ENCODE measurements around the gene TREX2.

The TREX2 gene

DNA sequence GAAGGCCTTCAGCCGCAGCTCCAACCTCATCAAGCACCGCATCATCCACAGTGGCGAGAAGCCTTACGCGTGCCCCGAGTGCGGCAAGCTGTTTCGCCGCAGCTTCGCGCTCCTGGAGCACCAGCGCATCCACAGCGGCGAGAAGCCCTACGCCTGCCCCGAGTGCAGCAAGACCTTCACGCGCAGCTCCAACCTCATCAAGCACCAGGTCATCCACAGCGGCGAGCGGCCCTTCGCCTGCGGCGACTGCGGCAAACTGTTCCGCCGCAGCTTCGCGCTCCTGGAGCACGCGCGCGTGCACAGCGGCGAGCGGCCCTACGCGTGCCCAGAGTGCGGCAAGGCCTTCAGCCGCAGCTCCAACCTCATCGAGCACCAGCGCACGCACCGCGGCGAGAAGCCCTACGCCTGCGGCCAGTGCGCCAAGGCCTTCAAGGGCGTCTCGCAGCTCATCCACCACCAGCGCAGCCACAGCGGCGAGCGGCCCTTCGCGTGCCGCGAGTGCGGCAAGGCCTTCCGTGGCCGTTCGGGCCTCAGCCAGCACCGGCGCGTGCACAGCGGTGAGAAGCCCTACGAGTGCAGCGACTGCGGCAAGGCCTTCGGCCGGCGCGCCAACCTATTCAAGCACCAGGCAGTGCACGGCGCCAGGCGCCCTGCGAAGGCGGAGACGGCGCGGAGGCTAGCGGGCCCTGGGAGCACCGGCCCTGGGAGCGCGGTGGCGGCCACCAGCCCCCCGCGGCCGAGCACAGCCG, 24.8 kb downstream of the TREX2 start:
- Histone ChIP-seq H3K27ac (no peak overlapping the region), H3K9me3 (peaks cover 0 to 4% (median 0%) of the 10 kb centered on the region in 3 donors), H3K4me3 (no peak overlapping the region), H3K4me1 (no peaks in the 10 kb centered on the region), H3K27me3 (no peaks in the 10 kb centered on the region), H3K36me3 (no peaks in the 10 kb centered on the region)
- DNase-seq, result no peak
- TF ChIP-seq, protein P1, sequence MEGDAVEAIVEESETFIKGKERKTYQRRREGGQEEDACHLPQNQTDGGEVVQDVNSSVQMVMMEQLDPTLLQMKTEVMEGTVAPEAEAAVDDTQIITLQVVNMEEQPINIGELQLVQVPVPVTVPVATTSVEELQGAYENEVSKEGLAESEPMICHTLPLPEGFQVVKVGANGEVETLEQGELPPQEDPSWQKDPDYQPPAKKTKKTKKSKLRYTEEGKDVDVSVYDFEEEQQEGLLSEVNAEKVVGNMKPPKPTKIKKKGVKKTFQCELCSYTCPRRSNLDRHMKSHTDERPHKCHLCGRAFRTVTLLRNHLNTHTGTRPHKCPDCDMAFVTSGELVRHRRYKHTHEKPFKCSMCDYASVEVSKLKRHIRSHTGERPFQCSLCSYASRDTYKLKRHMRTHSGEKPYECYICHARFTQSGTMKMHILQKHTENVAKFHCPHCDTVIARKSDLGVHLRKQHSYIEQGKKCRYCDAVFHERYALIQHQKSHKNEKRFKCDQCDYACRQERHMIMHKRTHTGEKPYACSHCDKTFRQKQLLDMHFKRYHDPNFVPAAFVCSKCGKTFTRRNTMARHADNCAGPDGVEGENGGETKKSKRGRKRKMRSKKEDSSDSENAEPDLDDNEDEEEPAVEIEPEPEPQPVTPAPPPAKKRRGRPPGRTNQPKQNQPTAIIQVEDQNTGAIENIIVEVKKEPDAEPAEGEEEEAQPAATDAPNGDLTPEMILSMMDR (IDR thresholded peaks at IDR 0.05), result no peak
- intact Hi-C loops (cut with DNase I; ENCODE audit: low total_unique reads), result no loop called here

DNA sequence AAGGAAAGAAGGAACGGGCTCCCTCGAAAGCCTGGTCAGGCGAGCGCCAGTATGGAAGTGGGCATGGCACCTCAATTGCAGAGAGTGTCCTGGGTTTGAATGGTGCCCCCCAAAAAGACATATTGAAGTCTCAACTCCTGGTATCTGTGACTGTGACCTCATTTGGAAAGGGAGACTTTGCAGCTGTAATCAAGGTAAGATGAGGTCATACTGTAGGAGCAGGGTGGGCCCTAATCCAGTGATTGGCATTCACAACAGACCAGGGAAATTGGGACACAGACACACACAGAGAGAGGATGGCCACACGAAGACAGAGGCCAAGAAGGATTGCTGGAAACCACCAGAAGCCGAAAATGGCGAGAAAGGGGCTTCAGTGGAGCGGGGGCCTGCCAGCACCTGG, 28.2 kb downstream of the TREX2 start:
- peaks cover 0 to 4% (median 0%) of the 10 kb centered on the region in 3 donors for H3K9me3 ChIP-seq
- H3K4me1 ChIP-seq, result no peaks in the 10 kb centered on the region
- intact Hi-C loops (cut with DNase I; ENCODE audit: low total_unique reads), result no loop called here
- H3K4me3 ChIP-seq, result no peak overlapping the region
- no peaks in the 10 kb centered on the region for H3K36me3 ChIP-seq
- TF ChIP-seq, protein P1 (IDR thresholded peaks at IDR 0.05), result no peak
- no peak overlapping the region for H3K27ac ChIP-seq
- DNase-seq, result no peak
- H3K27me3 ChIP-seq, result peaks cover 0 to 3% of the 10 kb centered on the region in 2 donors

DNA sequence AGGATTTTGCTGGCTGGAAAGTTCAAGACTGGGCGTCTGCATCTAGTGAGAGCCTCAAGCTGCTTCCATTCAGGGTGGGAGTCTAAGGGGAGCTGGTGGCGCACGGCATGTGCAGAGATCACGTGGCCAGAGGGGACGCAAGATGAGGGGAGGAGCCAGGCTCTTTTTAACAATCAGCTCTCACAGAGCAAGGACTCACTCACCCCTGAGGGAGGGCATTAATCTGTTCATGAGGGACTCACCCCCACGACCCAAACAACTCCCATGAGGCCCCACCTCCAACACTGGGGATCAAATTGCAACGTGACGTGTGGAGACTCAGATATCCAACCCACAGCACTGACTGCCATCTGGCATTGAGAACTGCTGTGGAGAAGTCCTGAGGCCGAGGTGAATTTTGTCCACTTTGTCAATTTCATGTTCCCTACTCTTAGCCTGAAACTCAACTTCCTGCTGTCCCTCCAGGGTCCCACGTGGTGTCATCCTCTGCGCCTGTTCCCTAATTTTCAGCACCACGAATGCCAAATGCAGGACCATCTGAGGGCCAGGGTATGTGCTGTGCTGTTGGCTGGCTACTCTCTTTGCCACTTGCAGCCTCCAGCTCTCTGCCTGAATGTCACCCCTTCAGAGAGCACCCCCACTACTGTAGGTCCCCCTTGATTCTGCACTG, 28.9 kb downstream of the TREX2 start:
- intact Hi-C loops (cut with DNase I; ENCODE audit: low total_unique reads), result no loop called here
- H3K27me3 ChIP-seq, result peaks cover 0 to 3% of the 10 kb centered on the region in 2 donors
- peaks cover 0 to 3% (median 2%) of the 10 kb centered on the region in 4 donors for H3K4me1 ChIP-seq
- TF ChIP-seq, protein P1 (IDR thresholded peaks at IDR 0.05), result no peak
- peaks cover 0 to 4% (median 0%) of the 10 kb centered on the region in 3 donors for H3K9me3 ChIP-seq
- no peak overlapping the region for H3K27ac ChIP-seq
- no peak overlapping the region for H3K4me3 ChIP-seq
- H3K36me3 ChIP-seq, result no peaks in the 10 kb centered on the region
- no peak for DNase-seq

GRCh38 chrX:153414856-153415510, 30.9 kb downstream of the TREX2 start:
- H3K27me3 ChIP-seq, result peaks cover 0 to 3% of the 10 kb centered on the region in 2 donors
- TF ChIP-seq, protein P1 (IDR thresholded peaks at IDR 0.05), result no peak
- DNase-seq, result no peak
- H3K27ac ChIP-seq, result no peak overlapping the region
- H3K4me1 ChIP-seq, result peaks cover 0 to 12% (median 8%) of the 10 kb centered on the region in 4 donors
- no peak overlapping the region for H3K4me3 ChIP-seq
- no peaks in the 10 kb centered on the region for H3K9me3 ChIP-seq
- no peaks in the 10 kb centered on the region for H3K36me3 ChIP-seq
- intact Hi-C loops (cut with DNase I; ENCODE audit: low total_unique reads), result no loop called here

DNA sequence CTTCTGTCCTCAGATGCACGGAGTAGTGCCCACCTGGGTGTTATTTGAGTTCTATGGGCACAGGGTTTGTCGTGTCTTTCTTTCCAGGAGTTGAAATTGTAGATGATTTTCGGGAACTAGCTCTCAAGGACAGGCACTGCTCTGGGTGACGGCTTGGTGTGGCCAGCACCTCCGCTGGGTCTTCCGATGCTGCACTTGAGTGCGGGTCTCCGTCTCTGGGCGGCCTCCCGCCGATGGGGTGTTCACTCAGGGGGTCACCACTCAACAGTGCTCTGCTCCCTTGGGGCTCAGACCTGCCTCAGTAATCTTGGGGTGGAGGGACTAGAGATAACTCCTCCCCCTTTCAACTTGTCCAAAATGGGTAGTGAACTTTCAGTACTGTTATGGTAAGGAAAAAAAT, 32.1 kb downstream of the TREX2 start:
- Histone ChIP-seq H3K9me3 (no peaks in the 10 kb centered on the region), H3K27me3 (peaks cover 0 to 3% of the 10 kb centered on the region in 2 donors), H3K27ac (no peak overlapping the region), H3K4me3 (no peak overlapping the region), H3K4me1 (peaks cover 0 to 12% (median 8%) of the 10 kb centered on the region in 4 donors), H3K36me3 (no peaks in the 10 kb centered on the region)
- no peak for DNase-seq
- TF ChIP-seq, protein P1 (IDR thresholded peaks at IDR 0.05), result no peak
- intact Hi-C loops (cut with DNase I; ENCODE audit: low total_unique reads), result no loop called here

Data from tibial artery (tissue), 4 donors.